ENCODE results near the gene UBE2J1.

DNA sequence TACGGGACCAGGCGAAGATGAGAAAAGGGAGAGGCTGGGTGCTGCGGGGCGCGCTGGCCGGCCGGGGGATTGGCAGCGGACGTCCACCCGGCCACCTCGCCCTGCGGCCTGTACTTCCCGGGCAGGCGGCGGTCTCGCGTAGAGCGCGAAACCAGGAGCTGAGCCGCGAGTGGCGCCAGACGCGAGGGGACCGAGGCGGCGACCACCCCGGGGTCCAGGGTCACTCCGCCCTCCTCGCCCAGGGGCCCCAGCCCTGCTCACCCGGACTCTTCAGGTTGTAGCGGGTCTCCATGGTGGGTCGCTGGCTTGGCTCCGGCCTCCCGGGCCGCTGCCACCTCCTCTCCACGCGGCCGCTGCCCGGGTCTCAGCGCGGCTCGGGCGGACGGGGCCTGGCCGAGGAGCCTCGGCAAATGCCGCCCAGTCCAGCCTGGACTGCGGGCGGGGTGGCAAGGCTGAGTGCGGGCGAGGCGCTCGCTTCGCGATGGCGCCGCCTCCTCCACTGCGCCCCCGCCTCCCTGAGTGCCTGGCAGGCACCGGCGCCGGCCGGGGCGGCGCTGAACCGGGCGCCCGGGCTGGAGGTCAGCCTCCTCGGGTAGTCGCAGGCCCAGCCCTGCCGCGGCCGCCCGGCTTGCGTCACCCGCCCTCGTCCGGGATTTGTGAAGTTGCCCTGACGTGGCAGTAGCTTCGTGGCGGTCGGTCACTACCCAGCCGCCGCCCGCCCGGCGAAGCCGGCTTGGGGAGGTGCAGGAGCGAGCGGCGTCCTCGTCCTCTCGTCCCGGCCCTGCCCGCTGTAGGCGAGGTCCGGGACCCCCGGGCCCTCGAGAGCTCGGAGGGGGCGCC, at the start of gene UBE2J1:
- TF ChIP-seq, protein P1, sequence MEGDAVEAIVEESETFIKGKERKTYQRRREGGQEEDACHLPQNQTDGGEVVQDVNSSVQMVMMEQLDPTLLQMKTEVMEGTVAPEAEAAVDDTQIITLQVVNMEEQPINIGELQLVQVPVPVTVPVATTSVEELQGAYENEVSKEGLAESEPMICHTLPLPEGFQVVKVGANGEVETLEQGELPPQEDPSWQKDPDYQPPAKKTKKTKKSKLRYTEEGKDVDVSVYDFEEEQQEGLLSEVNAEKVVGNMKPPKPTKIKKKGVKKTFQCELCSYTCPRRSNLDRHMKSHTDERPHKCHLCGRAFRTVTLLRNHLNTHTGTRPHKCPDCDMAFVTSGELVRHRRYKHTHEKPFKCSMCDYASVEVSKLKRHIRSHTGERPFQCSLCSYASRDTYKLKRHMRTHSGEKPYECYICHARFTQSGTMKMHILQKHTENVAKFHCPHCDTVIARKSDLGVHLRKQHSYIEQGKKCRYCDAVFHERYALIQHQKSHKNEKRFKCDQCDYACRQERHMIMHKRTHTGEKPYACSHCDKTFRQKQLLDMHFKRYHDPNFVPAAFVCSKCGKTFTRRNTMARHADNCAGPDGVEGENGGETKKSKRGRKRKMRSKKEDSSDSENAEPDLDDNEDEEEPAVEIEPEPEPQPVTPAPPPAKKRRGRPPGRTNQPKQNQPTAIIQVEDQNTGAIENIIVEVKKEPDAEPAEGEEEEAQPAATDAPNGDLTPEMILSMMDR (IDR thresholded peaks at IDR 0.05): no peak
- TF ChIP-seq POLR2A (IDR thresholded peaks at IDR 0.05): peak; percentile 91 to 97

Measured in adrenal gland (tissue), 5 donors.